ENCODE data around the gene ARHGAP18. TPM values are rescaled to one million over a fixed set of nuclear protein-coding genes. Genes with fewer than 3 reads are reported as not detected.

ARHGAP18 gene
- total and polyA plus RNA-seq, 2 of the 13 experiments (the other 11 are each of a cell fraction or from before 2014, with no cell fraction given) = 58.2 to 115 TPM

GRCh38 chr6:129709769-129710449 lies at the start of gene ARHGAP18 (continued):
- TF ChIP-seq ZNF879 (CRISPR knock-in tag; IDR thresholded peaks at IDR 0.05) (peak; percentile 70; the same call in 1 of the 2 replicates), ZNF10 (CRISPR knock-in tag; IDR thresholded peaks at IDR 0.05; ENCODE audit: borderline replicate concordance, low read depth) (no peak), ZNF788 (CRISPR knock-in tag; IDR thresholded peaks at IDR 0.05; ENCODE audit: borderline replicate concordance) (peak; percentile 73; the same call in 1 of the 2 replicates), GABPA (IDR thresholded peaks at IDR 0.05; ENCODE audit: low read depth, low read length) (no peak), GABPA (CRISPR knock-in tag; IDR thresholded peaks at IDR 0.05; ENCODE audit: low read depth) (no peak; the same call in 1 of the 2 replicates), PRDM10 (CRISPR knock-in tag; IDR thresholded peaks at IDR 0.05; ENCODE audit: low read depth) (0 out of 2 replicates have a peak, but pooled peaks have one; percentile 62), THAP8 (CRISPR knock-in tag; IDR thresholded peaks at IDR 0.05; ENCODE audit: borderline replicate concordance) (peak; percentile 86; the same call in 1 of the 2 replicates), ZNF138 (CRISPR knock-in tag; IDR thresholded peaks at IDR 0.05; ENCODE audit: low read depth) (peak; percentile 75; the same call in 1 of the 2 replicates), SMC3 (IDR thresholded peaks at IDR 0.05; ENCODE audit: low read length) (no peak), MEIS2 (CRISPR knock-in tag; IDR thresholded peaks at IDR 0.05) (peak; percentile 73; the same call in 1 of the 2 replicates), ZNF230 (CRISPR knock-in tag; IDR thresholded peaks at IDR 0.05) (peak; percentile 95), ZBTB46 (CRISPR knock-in tag; IDR thresholded peaks at IDR 0.05; ENCODE audit: borderline replicate concordance) (no peak), TP53 (CRISPR knock-in tag; conservative IDR thresholded peaks at IDR 0.05) (no peak), ZNF382 (CRISPR knock-in tag; IDR thresholded peaks at IDR 0.05; ENCODE audit: borderline replicate concordance) (no peak), ETV6 (CRISPR knock-in tag; conservative IDR thresholded peaks at IDR 0.05) (no peak), ZBTB39 (CRISPR knock-in tag; IDR thresholded peaks at IDR 0.05) (no peak), ZBTB3 (CRISPR knock-in tag; IDR thresholded peaks at IDR 0.05; ENCODE audit: borderline replicate concordance, low read depth) (peak; percentile 69; the same call in 1 of the 2 replicates)
- TF ChIP-seq, protein P1, sequence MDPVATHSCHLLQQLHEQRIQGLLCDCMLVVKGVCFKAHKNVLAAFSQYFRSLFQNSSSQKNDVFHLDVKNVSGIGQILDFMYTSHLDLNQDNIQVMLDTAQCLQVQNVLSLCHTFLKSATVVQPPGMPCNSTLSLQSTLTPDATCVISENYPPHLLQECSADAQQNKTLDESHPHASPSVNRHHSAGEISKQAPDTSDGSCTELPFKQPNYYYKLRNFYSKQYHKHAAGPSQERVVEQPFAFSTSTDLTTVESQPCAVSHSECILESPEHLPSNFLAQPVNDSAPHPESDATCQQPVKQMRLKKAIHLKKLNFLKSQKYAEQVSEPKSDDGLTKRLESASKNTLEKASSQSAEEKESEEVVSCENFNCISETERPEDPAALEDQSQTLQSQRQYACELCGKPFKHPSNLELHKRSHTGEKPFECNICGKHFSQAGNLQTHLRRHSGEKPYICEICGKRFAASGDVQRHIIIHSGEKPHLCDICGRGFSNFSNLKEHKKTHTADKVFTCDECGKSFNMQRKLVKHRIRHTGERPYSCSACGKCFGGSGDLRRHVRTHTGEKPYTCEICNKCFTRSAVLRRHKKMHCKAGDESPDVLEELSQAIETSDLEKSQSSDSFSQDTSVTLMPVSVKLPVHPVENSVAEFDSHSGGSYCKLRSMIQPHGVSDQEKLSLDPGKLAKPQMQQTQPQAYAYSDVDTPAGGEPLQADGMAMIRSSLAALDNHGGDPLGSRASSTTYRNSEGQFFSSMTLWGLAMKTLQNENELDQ (CRISPR knock-in tag; IDR thresholded peaks at IDR 0.05; ENCODE audit: borderline replicate concordance) = no peak; the same call in 1 of the 2 replicates
